ENCODE results near the gene MORC2. TPM values are rescaled to one million over a fixed set of nuclear protein-coding genes. Genes with fewer than 3 reads are reported as not detected.

Gene MORC2
- total and polyA plus RNA-seq, 2 of the 13 experiments (the other 11 are each of a cell fraction or from before 2014, with no cell fraction given): 11.9 to 18.3 TPM

DNA sequence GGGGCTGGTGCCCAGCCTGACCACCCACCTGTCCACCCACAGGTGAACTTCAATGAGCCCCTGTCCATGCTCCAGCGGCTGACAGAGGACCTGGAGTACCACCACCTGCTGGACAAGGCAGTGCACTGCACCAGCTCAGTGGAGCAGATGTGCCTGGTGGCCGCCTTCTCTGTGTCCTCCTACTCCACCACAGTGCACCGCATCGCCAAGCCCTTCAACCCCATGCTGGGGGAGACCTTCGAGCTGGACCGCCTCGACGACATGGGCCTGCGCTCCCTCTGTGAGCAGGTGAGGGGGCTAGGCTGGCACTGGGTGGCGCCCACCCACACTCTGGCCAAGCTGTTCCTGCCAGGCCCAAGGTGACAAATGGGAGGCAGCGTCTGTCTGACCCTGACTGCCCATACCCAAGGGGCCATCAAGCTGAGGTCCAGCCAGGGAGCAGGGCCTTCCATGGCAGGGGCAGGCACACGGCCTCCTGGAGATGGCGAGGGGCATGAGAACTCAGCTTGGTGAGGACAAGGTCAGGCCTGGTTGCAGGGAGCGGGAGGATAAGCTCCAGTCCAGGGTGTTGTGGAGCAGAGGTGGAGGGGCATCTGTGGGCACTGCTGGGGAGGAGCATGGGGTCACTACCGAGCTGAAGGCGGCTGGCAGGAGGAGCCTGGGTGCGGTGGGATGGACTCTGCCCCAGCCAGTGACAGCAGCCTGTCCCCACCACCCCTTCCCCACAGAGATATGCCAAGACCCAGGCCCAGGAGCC is 77.7 kb downstream of the MORC2 start (continued):
- TF ChIP-seq ZNF550 (CRISPR knock-in tag; IDR thresholded peaks at IDR 0.05; ENCODE audit: borderline replicate concordance): 0 out of 2 replicates have a peak, but pooled peaks have one; percentile 54
- TF ChIP-seq FOXK2 (IDR thresholded peaks at IDR 0.05): no peak
- TF ChIP-seq ZNF615 (CRISPR knock-in tag; IDR thresholded peaks at IDR 0.05; ENCODE audit: borderline replicate concordance): no peak
- TF ChIP-seq, protein P1, sequence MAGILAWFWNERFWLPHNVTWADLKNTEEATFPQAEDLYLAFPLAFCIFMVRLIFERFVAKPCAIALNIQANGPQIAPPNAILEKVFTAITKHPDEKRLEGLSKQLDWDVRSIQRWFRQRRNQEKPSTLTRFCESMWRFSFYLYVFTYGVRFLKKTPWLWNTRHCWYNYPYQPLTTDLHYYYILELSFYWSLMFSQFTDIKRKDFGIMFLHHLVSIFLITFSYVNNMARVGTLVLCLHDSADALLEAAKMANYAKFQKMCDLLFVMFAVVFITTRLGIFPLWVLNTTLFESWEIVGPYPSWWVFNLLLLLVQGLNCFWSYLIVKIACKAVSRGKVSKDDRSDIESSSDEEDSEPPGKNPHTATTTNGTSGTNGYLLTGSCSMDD (CRISPR knock-in tag; IDR thresholded peaks at IDR 0.05): no peak
- no peak for TF ChIP-seq BHLHE40 (IDR thresholded peaks at IDR 0.05; ENCODE audit: low read length)
- TF ChIP-seq PLRG1 (conservative IDR thresholded peaks at IDR 0.05): no peak
- no peak for TF ChIP-seq ZBTB25 (CRISPR knock-in tag; IDR thresholded peaks at IDR 0.05)
- no peak for TF ChIP-seq ZNF446 (CRISPR knock-in tag; IDR thresholded peaks at IDR 0.05)
- TF ChIP-seq ZNF30 (CRISPR knock-in tag; IDR thresholded peaks at IDR 0.05): no peak
- peak; percentile 83 for TF ChIP-seq RAD21 (CRISPR knock-in tag; IDR thresholded peaks at IDR 0.05)
- TF ChIP-seq, protein P2, sequence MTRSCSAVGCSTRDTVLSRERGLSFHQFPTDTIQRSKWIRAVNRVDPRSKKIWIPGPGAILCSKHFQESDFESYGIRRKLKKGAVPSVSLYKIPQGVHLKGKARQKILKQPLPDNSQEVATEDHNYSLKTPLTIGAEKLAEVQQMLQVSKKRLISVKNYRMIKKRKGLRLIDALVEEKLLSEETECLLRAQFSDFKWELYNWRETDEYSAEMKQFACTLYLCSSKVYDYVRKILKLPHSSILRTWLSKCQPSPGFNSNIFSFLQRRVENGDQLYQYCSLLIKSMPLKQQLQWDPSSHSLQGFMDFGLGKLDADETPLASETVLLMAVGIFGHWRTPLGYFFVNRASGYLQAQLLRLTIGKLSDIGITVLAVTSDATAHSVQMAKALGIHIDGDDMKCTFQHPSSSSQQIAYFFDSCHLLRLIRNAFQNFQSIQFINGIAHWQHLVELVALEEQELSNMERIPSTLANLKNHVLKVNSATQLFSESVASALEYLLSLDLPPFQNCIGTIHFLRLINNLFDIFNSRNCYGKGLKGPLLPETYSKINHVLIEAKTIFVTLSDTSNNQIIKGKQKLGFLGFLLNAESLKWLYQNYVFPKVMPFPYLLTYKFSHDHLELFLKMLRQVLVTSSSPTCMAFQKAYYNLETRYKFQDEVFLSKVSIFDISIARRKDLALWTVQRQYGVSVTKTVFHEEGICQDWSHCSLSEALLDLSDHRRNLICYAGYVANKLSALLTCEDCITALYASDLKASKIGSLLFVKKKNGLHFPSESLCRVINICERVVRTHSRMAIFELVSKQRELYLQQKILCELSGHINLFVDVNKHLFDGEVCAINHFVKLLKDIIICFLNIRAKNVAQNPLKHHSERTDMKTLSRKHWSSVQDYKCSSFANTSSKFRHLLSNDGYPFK (CRISPR knock-in tag; IDR thresholded peaks at IDR 0.05; ENCODE audit: borderline replicate concordance): no peak; the same call in 1 of the 2 replicates
- no peak for TF ChIP-seq NR2F2 (IDR thresholded peaks at IDR 0.05; ENCODE audit: borderline replicate concordance, low read depth)
- TF ChIP-seq, protein P3, sequence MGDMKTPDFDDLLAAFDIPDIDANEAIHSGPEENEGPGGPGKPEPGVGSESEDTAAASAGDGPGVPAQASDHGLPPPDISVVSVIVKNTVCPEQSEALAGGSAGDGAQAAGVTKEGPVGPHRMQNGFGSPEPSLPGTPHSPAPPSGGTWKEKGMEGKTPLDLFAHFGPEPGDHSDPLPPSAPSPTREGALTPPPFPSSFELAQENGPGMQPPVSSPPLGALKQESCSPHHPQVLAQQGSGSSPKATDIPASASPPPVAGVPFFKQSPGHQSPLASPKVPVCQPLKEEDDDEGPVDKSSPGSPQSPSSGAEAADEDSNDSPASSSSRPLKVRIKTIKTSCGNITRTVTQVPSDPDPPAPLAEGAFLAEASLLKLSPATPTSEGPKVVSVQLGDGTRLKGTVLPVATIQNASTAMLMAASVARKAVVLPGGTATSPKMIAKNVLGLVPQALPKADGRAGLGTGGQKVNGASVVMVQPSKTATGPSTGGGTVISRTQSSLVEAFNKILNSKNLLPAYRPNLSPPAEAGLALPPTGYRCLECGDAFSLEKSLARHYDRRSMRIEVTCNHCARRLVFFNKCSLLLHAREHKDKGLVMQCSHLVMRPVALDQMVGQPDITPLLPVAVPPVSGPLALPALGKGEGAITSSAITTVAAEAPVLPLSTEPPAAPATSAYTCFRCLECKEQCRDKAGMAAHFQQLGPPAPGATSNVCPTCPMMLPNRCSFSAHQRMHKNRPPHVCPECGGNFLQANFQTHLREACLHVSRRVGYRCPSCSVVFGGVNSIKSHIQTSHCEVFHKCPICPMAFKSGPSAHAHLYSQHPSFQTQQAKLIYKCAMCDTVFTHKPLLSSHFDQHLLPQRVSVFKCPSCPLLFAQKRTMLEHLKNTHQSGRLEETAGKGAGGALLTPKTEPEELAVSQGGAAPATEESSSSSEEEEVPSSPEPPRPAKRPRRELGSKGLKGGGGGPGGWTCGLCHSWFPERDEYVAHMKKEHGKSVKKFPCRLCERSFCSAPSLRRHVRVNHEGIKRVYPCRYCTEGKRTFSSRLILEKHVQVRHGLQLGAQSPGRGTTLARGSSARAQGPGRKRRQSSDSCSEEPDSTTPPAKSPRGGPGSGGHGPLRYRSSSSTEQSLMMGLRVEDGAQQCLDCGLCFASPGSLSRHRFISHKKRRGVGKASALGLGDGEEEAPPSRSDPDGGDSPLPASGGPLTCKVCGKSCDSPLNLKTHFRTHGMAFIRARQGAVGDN (CRISPR knock-in tag; IDR thresholded peaks at IDR 0.05): peak; percentile 44
- no peak; the same call in 1 of the 2 replicates for TF ChIP-seq ZNF839 (CRISPR knock-in tag; IDR thresholded peaks at IDR 0.05; ENCODE audit: borderline replicate concordance)
- TF ChIP-seq ZNF577 (CRISPR knock-in tag; IDR thresholded peaks at IDR 0.05; ENCODE audit: borderline replicate concordance, low read depth): no peak
- TF ChIP-seq BCL6 (CRISPR knock-in tag; IDR thresholded peaks at IDR 0.05): no peak
- TF ChIP-seq ZBTB33 (CRISPR knock-in tag; IDR thresholded peaks at IDR 0.05): peak; percentile 29; the same call in 1 of the 2 replicates
- no peak for TF ChIP-seq DMAP1 (CRISPR knock-in tag; IDR thresholded peaks at IDR 0.05)
- TF ChIP-seq PHF5A (CRISPR knock-in tag; IDR thresholded peaks at IDR 0.05; ENCODE audit: low read depth, unreplicated experiment): no peak

Data from HepG2 (cell line).